ENCODE results near the gene EIF5AL1.
"Not testable (repeated sequence)": the region's sequence is repeated elsewhere in the genome, so short reads cannot be mapped to it uniquely, and the experiment has no call there.

DNA sequence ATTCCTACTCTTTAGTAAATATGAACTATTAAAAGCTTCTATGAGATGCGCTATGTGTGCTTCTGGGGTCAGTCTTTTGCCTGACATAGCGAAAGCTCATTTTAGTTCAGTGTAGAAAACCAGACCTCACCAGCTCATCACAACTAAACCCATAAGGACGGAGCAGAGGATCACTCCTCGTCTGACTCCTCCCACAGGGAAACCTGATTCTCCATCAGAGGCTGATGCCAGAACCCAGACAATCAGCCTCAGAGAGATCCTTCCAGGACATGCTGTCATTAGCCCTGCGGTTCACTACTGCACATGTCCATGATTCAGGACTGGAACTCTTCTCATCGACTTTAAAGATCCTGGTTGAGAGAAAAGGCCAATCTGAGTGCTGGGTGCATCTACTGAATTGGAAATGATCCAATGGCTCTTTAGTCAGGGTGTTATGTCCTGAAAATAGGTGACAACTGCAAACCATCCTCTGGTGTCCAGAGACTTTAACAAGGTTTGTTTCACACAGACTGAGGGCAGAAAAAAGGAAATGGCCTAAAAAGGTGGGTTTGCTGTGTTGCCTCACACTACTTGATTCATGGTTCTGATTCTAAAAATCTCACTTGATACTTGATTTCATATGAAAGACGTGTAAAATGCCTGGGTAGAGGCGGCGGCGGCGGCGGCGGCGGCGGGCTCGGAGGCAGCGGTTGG, at the start of gene EIF5AL1:
- TF ChIP-seq, protein P1, sequence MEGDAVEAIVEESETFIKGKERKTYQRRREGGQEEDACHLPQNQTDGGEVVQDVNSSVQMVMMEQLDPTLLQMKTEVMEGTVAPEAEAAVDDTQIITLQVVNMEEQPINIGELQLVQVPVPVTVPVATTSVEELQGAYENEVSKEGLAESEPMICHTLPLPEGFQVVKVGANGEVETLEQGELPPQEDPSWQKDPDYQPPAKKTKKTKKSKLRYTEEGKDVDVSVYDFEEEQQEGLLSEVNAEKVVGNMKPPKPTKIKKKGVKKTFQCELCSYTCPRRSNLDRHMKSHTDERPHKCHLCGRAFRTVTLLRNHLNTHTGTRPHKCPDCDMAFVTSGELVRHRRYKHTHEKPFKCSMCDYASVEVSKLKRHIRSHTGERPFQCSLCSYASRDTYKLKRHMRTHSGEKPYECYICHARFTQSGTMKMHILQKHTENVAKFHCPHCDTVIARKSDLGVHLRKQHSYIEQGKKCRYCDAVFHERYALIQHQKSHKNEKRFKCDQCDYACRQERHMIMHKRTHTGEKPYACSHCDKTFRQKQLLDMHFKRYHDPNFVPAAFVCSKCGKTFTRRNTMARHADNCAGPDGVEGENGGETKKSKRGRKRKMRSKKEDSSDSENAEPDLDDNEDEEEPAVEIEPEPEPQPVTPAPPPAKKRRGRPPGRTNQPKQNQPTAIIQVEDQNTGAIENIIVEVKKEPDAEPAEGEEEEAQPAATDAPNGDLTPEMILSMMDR (IDR thresholded peaks at IDR 0.05; ENCODE audit: control extremely low read depth in 1 of 3, insufficient read depth in 1 of 3, low read depth in 1 of 3, low read length in 3 of 3): not testable (repeated sequence)
- not testable (repeated sequence) for TF ChIP-seq YY1 (IDR thresholded peaks at IDR 0.05; ENCODE audit: low read depth, low read length); EGR1 (IDR thresholded peaks at IDR 0.05; ENCODE audit: borderline replicate concordance, low read depth, low read length)
